Measurements from ENCODE around the gene PLEKHO2. TPM values are rescaled to one million over a fixed set of nuclear protein-coding genes. Genes with fewer than 3 reads are reported as not detected.
"Not testable (repeated sequence)": the region's sequence is repeated elsewhere in the genome, so short reads cannot be mapped to it uniquely, and the experiment has no call there.

Gene PLEKHO2
- total RNA-seq, 1 experiment from 2014 or later, result 10.1 TPM

DNA sequence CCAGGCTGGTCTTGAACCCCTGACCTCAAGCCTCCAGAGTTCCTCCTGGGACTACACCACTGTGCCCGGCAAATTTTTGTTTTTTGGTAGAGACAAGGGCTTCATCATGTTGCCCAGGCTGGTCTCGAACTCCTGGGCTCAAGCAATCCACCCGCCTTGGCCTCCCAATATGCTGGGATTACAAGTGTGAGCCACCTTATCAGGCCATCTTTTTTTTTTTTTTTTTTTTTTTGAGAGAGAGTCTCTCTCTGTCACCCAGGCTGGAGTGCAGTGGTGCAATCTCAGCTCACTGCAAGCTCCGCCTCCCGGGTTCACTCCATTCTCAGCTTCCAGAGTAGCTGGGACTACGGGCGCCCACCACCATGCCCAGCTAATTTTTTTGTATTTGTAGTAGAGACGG is 27.4 kb upstream of the PLEKHO2 start:
- not testable (repeated sequence) for H3K9me3 ChIP-seq (ENCODE audit: low read length); DNase-seq; H3K79me2 ChIP-seq (ENCODE audit: low read length)

DNA sequence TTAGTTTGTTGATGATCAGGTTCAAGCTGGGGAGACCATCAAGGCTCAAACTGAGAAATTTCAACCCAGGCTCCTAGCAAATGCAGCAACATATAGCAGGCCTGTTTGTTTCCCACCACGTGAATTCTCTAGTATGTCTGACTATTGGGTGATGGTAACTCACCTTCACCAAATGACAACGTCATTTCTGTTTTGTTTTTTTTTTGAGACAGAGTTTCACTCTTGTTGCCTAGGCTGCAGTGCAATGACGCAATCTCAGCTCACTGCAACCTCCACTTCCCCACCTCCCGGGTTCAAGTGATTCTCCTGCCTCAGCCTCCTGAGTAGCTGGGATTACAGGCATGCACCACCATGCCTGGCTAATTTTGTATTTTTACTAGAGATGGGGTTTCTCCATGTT is 26.8 kb upstream of the PLEKHO2 start:
- H3K9me3 ChIP-seq (ENCODE audit: low read length); H2AFZ ChIP-seq (ENCODE audit: low read length); H4K20me1 ChIP-seq (ENCODE audit: insufficient read depth, low read depth, low read length); H3K9ac ChIP-seq (ENCODE audit: low read length); H3K79me2 ChIP-seq (ENCODE audit: low read length); H3K36me3 ChIP-seq (ENCODE audit: insufficient read depth, low read length); H3K4me3 ChIP-seq (ENCODE audit: low read length); H3K27ac ChIP-seq (ENCODE audit: low read length); H3K4me2 ChIP-seq (ENCODE audit: low read depth, low read length, poor library complexity, severe bottlenecking); H3K9me2 ChIP-seq (replicated peaks; ENCODE audit: insufficient read depth, low read length); DNase-seq; H3K27me3 ChIP-seq (ENCODE audit: low read length): not testable (repeated sequence)
- H3K4me1 ChIP-seq (ENCODE audit: low read length), result peaks cover 18% of the 10 kb centered on the region

More for the DNA sequence above, 27.4 kb upstream of the PLEKHO2 start:
- not testable (repeated sequence) for H3K36me3 ChIP-seq (ENCODE audit: insufficient read depth, low read length); H4K20me1 ChIP-seq (ENCODE audit: insufficient read depth, low read depth, low read length); H3K27ac ChIP-seq (ENCODE audit: low read length); H2AFZ ChIP-seq (ENCODE audit: low read length); H3K9me2 ChIP-seq (replicated peaks; ENCODE audit: insufficient read depth, low read length); H3K27me3 ChIP-seq (ENCODE audit: low read length); H3K4me2 ChIP-seq (ENCODE audit: low read depth, low read length, poor library complexity, severe bottlenecking); H3K9ac ChIP-seq (ENCODE audit: low read length); H3K4me3 ChIP-seq (ENCODE audit: low read length)
- H3K4me1 ChIP-seq (ENCODE audit: low read length), result peaks cover 18% of the 10 kb centered on the region

- H2AFZ ChIP-seq (ENCODE audit: low read length), result no peak overlapping the region
- no peaks in the 10 kb centered on the region for H4K20me1 ChIP-seq (ENCODE audit: insufficient read depth, low read depth, low read length)
- no peak overlapping the region for H3K27ac ChIP-seq (ENCODE audit: low read length)
- H3K9ac ChIP-seq (ENCODE audit: low read length), result no peak overlapping the region
- no peaks in the 10 kb centered on the region for H3K79me2 ChIP-seq (ENCODE audit: low read length)
- no peaks in the 10 kb centered on the region for H3K27me3 ChIP-seq (ENCODE audit: low read length)
- no peaks in the 10 kb centered on the region for H3K9me3 ChIP-seq (ENCODE audit: low read length)
- H3K4me2 ChIP-seq (ENCODE audit: low read depth, low read length, poor library complexity, severe bottlenecking), result no peak overlapping the region
- H3K4me1 ChIP-seq (ENCODE audit: low read length), result peaks cover 18% of the 10 kb centered on the region
- H3K4me3 ChIP-seq (ENCODE audit: low read length), result no peak overlapping the region
- no peaks in the 10 kb centered on the region for H3K9me2 ChIP-seq (replicated peaks; ENCODE audit: insufficient read depth, low read length)
- H3K36me3 ChIP-seq (ENCODE audit: insufficient read depth, low read length), result peaks cover 10% of the 10 kb centered on the region
- no peak for DNase-seq
These were observed 25.3 kb upstream of the PLEKHO2 start for GRCh38 chr15:64816452-64816851.

- no peaks in the 10 kb centered on the region for H4K20me1 ChIP-seq (ENCODE audit: insufficient read depth, low read depth, low read length)
- H3K9ac ChIP-seq (ENCODE audit: low read length), result peak overlapping the region; percentile 79
- H3K4me3 ChIP-seq (ENCODE audit: low read length), result peak overlapping the region; percentile 83
- peaks cover 28% of the 10 kb centered on the region for H3K4me1 ChIP-seq (ENCODE audit: low read length)
- H3K27ac ChIP-seq (ENCODE audit: low read length), result peak overlapping the region; percentile 78
- H3K36me3 ChIP-seq (ENCODE audit: insufficient read depth, low read length), result peaks cover 15% of the 10 kb centered on the region
- H3K4me2 ChIP-seq (ENCODE audit: low read depth, low read length, poor library complexity, severe bottlenecking), result peak overlapping the region; percentile 87
- peak; percentile 72 for DNase-seq
- no peaks in the 10 kb centered on the region for H3K9me3 ChIP-seq (ENCODE audit: low read length)
- no peaks in the 10 kb centered on the region for H3K27me3 ChIP-seq (ENCODE audit: low read length)
- peak overlapping the region; percentile 24; the same call in 1 of the 2 replicates for H2AFZ ChIP-seq (ENCODE audit: low read length)
- no peaks in the 10 kb centered on the region for H3K9me2 ChIP-seq (replicated peaks; ENCODE audit: insufficient read depth, low read length)
- peaks cover 30% of the 10 kb centered on the region for H3K79me2 ChIP-seq (ENCODE audit: low read length)
These were observed 16.7 kb upstream of the PLEKHO2 start for GRCh38 chr15:64824929-64825430.

DNA sequence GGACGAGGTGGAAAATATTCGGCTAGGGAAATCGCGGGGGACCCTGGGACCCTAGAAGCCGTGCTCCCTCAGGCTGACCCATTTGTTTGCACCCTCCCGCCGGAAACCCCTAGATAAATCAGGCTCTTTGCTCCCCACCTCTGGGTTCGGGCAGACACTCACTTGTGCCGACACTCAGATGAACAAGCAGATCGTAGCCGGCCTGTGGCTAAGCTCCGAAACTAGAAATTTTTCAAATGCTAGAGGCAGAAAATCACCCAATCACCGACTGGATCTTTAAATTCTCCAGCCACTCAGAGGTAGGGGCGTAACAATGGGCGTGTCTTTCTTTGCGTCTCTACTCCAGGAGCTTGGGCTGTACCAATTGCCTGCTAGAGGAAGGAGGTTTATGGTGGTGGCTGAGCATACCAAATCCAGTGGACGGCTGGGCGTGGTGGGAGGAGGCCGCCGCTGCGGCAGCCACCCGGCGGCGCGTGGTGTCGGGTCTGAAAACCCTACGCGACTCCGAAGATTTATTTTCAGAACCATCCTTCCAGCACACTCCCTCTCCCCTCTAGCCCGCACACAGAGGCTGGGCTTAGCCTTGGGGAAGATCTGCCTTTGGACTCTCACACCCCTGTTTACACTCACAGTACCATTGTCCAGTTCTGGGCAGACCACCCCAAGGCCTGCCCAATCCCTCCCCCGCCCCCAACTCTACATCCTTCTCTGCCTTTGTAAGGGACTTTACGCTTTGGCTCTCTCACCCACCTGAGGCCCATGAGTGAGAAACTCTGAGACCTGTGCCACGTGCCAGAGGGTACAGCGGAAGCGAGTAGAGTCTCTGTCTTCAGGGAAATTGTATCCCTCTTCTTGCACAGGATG is 16.1 kb upstream of the PLEKHO2 start, which contains the start of gene PIF1:
PIF1 (minus strand) TSS at position 217 of the 864 bp plus-strand sequence. CDS start 1,312 bp downstream, outside the sequence.
- Histone ChIP-seq H3K9me3 (ENCODE audit: low read length) (no peaks in the 10 kb centered on the region), H3K4me1 (ENCODE audit: low read length) (peaks cover 28% of the 10 kb centered on the region), H3K36me3 (ENCODE audit: insufficient read depth, low read length) (peaks cover 14% of the 10 kb centered on the region), H3K27ac (ENCODE audit: low read length) (peak within 1 kb of the TSS; percentile 78), H3K79me2 (ENCODE audit: low read length) (peaks cover 30% of the 10 kb centered on the region), H3K27me3 (ENCODE audit: low read length) (no peaks in the 10 kb centered on the region), H3K9me2 (replicated peaks; ENCODE audit: insufficient read depth, low read length) (no peaks in the 10 kb centered on the region), H2AFZ (ENCODE audit: low read length) (peak within 1 kb of the TSS; percentile 93), H3K4me3 (ENCODE audit: low read length) (peak within 1 kb of the TSS; percentile 83), H3K9ac (ENCODE audit: low read length) (peak within 1 kb of the TSS; percentile 81), H3K4me2 (ENCODE audit: low read depth, low read length, poor library complexity, severe bottlenecking) (peak within 1 kb of the TSS; percentile 87), H4K20me1 (ENCODE audit: insufficient read depth, low read depth, low read length) (no peaks in the 10 kb centered on the region)
- DNase-seq, result peak; percentile 99

DNA sequence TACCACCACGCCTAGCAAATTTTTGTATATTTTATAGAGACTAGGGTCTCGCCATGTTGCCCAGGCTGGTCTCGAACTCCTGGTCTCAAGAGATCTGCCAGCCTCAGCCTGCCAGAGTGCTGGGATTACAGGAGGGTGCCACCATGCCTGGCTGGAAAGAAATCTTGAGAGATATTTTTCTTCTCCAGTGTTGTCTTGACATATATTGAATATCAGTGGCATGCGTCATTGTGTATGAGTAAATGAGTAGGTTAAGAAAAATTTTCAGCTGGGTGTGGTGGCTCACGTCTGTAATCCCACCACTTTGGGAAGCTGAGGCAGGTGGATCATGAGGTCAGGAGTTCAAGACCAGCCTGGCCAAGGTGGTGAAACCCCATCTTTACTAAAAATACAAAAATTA is 12.7 kb upstream of the PLEKHO2 start:
- H3K27ac ChIP-seq (ENCODE audit: low read length), result no peak overlapping the region
- H3K4me2 ChIP-seq (ENCODE audit: low read depth, low read length, poor library complexity, severe bottlenecking), result no peak overlapping the region
- no peaks in the 10 kb centered on the region for H3K9me2 ChIP-seq (replicated peaks; ENCODE audit: insufficient read depth, low read length)
- H3K79me2 ChIP-seq (ENCODE audit: low read length), result peaks cover 16% of the 10 kb centered on the region; the same call in 1 of the 2 replicates
- H4K20me1 ChIP-seq (ENCODE audit: insufficient read depth, low read depth, low read length), result no peaks in the 10 kb centered on the region
- no peak overlapping the region for H3K9ac ChIP-seq (ENCODE audit: low read length)
- DNase-seq, result no peak
- H3K4me1 ChIP-seq (ENCODE audit: low read length), result peaks cover 17% of the 10 kb centered on the region
- no peaks in the 10 kb centered on the region for H3K9me3 ChIP-seq (ENCODE audit: low read length)
- no peaks in the 10 kb centered on the region for H3K27me3 ChIP-seq (ENCODE audit: low read length)
- H3K4me3 ChIP-seq (ENCODE audit: low read length), result no peak overlapping the region
- no peak overlapping the region for H2AFZ ChIP-seq (ENCODE audit: low read length)
- H3K36me3 ChIP-seq (ENCODE audit: insufficient read depth, low read length), result no peaks in the 10 kb centered on the region

DNA sequence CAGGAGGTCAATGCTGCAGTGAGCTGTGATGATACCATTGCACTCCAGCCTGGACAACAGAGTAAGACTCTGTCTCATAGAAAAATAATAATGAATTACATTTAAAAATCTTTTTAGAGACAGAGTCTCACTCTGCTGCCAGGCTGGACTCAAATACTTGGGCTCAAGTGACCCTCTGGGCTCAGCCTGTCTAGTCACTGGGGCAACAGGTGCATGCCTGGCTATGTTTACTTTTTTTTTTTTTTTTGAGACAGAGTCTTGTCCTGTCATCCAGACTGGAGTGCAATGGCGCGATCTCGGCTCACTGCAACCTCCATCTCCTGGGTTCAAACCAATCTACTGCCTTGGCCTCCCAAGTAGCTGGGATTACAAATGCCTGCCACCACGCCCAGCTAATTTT is 8.0 kb upstream of the PLEKHO2 start:
- no peaks in the 10 kb centered on the region for H3K9me2 ChIP-seq (replicated peaks; ENCODE audit: insufficient read depth, low read length)
- H3K36me3 ChIP-seq (ENCODE audit: insufficient read depth, low read length), result no peaks in the 10 kb centered on the region
- no peak overlapping the region for H3K4me3 ChIP-seq (ENCODE audit: low read length)
- H3K4me2 ChIP-seq (ENCODE audit: low read depth, low read length, poor library complexity, severe bottlenecking), result no peak overlapping the region
- no peak overlapping the region for H3K27ac ChIP-seq (ENCODE audit: low read length)
- peaks cover 10% of the 10 kb centered on the region for H3K4me1 ChIP-seq (ENCODE audit: low read length)
- H3K79me2 ChIP-seq (ENCODE audit: low read length), result no peaks in the 10 kb centered on the region
- H2AFZ ChIP-seq (ENCODE audit: low read length), result no peak overlapping the region
- H3K9ac ChIP-seq (ENCODE audit: low read length), result no peak overlapping the region
- H3K27me3 ChIP-seq (ENCODE audit: low read length), result no peaks in the 10 kb centered on the region
- H3K9me3 ChIP-seq (ENCODE audit: low read length), result no peaks in the 10 kb centered on the region
- H4K20me1 ChIP-seq (ENCODE audit: insufficient read depth, low read depth, low read length), result no peaks in the 10 kb centered on the region
- DNase-seq, result no peak

DNA sequence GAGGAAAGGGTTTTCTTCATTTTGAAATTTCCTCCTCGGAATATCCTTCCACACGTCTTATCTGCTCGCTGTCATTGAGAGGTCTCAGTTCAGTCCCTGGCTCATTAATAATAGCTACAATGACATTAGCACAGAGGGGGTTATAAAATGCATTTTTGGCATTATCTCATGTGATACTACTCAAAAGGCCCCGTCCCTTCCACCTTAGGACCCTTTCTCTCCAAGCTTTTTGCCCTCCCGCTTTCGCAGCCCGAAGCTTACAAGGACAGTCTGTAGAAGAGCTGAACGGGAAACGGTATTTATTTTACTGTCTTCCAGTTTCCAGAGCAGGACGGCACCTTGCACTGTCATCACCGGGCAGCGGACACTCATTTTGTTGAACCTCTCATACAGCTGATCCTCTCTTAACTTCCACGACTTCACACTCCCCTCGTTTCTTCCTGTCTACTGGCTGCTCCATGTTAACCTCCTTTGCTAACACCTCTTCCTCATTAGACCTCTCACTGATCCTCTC is 5.6 kb upstream of the PLEKHO2 start:
- no peaks in the 10 kb centered on the region for H3K79me2 ChIP-seq (ENCODE audit: low read length)
- H3K27ac ChIP-seq (ENCODE audit: low read length), result no peak overlapping the region
- H3K27me3 ChIP-seq (ENCODE audit: low read length), result no peaks in the 10 kb centered on the region
- no peaks in the 10 kb centered on the region for H4K20me1 ChIP-seq (ENCODE audit: insufficient read depth, low read depth, low read length)
- no peaks in the 10 kb centered on the region for H3K9me3 ChIP-seq (ENCODE audit: low read length)
- no peaks in the 10 kb centered on the region for H3K9me2 ChIP-seq (replicated peaks; ENCODE audit: insufficient read depth, low read length)
- no peak for DNase-seq
- peaks cover 15% of the 10 kb centered on the region for H3K4me1 ChIP-seq (ENCODE audit: low read length)
- peak overlapping the region; percentile 31; the same call in 1 of the 2 replicates for H2AFZ ChIP-seq (ENCODE audit: low read length)
- peak overlapping the region; percentile 23; the same call in 1 of the 2 replicates for H3K9ac ChIP-seq (ENCODE audit: low read length)
- H3K4me3 ChIP-seq (ENCODE audit: low read length), result no peak overlapping the region
- peak overlapping the region; percentile 43 for H3K4me2 ChIP-seq (ENCODE audit: low read depth, low read length, poor library complexity, severe bottlenecking)
- H3K36me3 ChIP-seq (ENCODE audit: insufficient read depth, low read length), result no peaks in the 10 kb centered on the region
